ENCODE data around the gene LCOR.

LCOR gene

GRCh38 chr10:97015240-97015639 lies 183.1 kb downstream of the LCOR start:
- TF ChIP-seq CTCF (IDR thresholded peaks at IDR 0.05) = no peak
- no peaks in the 10 kb centered on the region for H3K4me1 ChIP-seq (ENCODE audit: control insufficient read depth in 1 of 2, insufficient read depth in 1 of 2, low read depth in 1 of 2, low read length in 1 of 2)
- H3K9me3 ChIP-seq = no peaks in the 10 kb centered on the region
- no peak overlapping the region for H3K27ac ChIP-seq
- H3K4me3 ChIP-seq (ENCODE audit: low read depth in 1 of 2, low read length in 1 of 2) = no peak overlapping the region
- H3K36me3 ChIP-seq = no peaks in the 10 kb centered on the region
- no peaks in the 10 kb centered on the region for H3K27me3 ChIP-seq

DNA sequence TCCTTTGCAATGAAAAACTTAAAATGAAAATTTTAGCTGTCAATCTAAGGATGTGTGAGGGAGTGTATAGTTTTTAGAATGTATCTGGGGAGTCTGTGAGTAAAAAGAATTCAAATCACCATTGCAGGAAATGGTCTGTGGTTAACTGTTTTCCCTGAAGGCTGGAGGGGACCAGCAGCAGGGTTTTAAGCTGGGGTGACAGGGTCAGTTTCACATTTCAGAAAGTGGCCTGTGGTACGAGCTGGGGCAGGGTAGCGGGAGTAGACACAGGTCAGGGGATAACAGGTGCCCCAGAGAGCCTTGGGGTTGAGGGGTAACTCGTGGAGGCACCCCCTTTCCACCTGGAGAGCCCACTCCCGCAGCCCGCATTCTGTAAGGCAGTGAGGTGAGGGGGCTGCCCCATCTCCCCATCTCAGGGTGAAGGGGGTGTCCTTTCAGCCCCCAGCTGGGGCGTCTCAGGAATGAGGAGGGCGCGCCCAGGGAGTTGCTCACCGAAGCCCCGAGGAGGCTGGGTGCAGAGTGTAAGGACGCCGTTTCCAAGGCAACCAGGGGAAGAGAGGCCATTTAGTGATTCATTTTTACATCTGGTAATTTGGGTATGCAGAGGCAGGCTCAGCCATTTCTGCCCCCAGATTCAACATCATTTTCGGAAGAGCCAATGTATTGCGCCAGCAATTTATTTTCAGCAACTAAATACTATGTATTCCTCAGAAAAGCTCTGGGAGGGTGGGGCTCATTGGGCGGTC lies 184.8 kb downstream of the LCOR start:
- no peak for TF ChIP-seq CTCF (IDR thresholded peaks at IDR 0.05)
- Histone ChIP-seq H3K4me1 (ENCODE audit: control insufficient read depth in 1 of 2, insufficient read depth in 1 of 2, low read depth in 1 of 2, low read length in 1 of 2) (no peaks in the 10 kb centered on the region), H3K27me3 (no peaks in the 10 kb centered on the region)

GRCh38 chr10:97017474-97017903 lies 185.4 kb downstream of the LCOR start:
- H3K27ac ChIP-seq = no peak overlapping the region
- H3K36me3 ChIP-seq = no peaks in the 10 kb centered on the region
- no peaks in the 10 kb centered on the region for H3K27me3 ChIP-seq
- H3K9me3 ChIP-seq = no peaks in the 10 kb centered on the region
- no peak for TF ChIP-seq CTCF (IDR thresholded peaks at IDR 0.05)
- no peaks in the 10 kb centered on the region for H3K4me1 ChIP-seq (ENCODE audit: control insufficient read depth in 1 of 2, insufficient read depth in 1 of 2, low read depth in 1 of 2, low read length in 1 of 2)
- no peak overlapping the region for H3K4me3 ChIP-seq (ENCODE audit: low read depth in 1 of 2, low read length in 1 of 2)

More for the DNA sequence above, 184.8 kb downstream of the LCOR start:
- Histone ChIP-seq H3K36me3 (no peaks in the 10 kb centered on the region), H3K27ac (no peak overlapping the region), H3K4me3 (ENCODE audit: low read depth in 1 of 2, low read length in 1 of 2) (no peak overlapping the region), H3K9me3 (no peaks in the 10 kb centered on the region)

GRCh38 chr10:97018251-97019212 lies 186.4 kb downstream of the LCOR start:
- no peaks in the 10 kb centered on the region for H3K27me3 ChIP-seq

More at GRCh38 chr10:97018251-97019212, 186.4 kb downstream of the LCOR start:
- Histone ChIP-seq H3K9me3 (no peaks in the 10 kb centered on the region), H3K4me1 (ENCODE audit: control insufficient read depth in 1 of 2, insufficient read depth in 1 of 2, low read depth in 1 of 2, low read length in 1 of 2) (no peaks in the 10 kb centered on the region), H3K27ac (no peak overlapping the region), H3K36me3 (no peaks in the 10 kb centered on the region), H3K4me3 (ENCODE audit: low read depth in 1 of 2, low read length in 1 of 2) (no peak overlapping the region)
- no peak for TF ChIP-seq CTCF (IDR thresholded peaks at IDR 0.05)
